ENCODE data around the gene KCNJ6. TPM values are rescaled to one million over a fixed set of nuclear protein-coding genes. Genes with fewer than 3 reads are reported as not detected.

KCNJ6 gene
- total and polyA plus RNA-seq, 2 of the 8 experiments (the other 6 are each of a cell fraction or from before 2014, with no cell fraction given): 0.51 to 1.2 TPM

DNA sequence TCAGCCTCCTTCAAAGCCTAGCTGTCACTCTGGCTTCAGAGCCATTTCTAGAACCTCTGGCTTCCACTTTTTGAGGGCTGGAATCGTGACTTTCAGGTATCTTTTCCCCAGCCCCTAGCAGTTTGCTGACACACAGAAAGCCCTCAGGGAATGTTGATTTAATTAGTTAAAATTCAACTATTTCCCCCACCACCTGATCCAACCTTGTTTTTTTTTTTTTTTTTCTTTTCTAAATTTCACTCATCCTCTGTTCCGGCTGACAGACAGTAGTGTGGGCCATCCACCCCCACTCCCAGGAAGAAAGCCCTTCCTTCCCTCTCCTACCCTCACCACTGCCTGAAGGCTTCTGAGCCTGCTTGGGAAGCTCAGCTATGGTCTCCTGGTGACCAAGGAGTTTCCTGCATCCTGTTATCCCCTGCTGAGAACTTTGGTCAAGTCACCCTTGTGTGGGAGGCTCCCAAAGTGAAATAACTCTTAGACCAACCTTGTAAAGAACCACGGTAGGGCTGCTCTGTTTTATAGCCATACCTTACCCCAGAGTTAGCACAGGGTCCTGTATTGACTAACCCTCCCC lies 29.4 kb downstream of the KCNJ6 start (continued):
- TF ChIP-seq, protein P1, sequence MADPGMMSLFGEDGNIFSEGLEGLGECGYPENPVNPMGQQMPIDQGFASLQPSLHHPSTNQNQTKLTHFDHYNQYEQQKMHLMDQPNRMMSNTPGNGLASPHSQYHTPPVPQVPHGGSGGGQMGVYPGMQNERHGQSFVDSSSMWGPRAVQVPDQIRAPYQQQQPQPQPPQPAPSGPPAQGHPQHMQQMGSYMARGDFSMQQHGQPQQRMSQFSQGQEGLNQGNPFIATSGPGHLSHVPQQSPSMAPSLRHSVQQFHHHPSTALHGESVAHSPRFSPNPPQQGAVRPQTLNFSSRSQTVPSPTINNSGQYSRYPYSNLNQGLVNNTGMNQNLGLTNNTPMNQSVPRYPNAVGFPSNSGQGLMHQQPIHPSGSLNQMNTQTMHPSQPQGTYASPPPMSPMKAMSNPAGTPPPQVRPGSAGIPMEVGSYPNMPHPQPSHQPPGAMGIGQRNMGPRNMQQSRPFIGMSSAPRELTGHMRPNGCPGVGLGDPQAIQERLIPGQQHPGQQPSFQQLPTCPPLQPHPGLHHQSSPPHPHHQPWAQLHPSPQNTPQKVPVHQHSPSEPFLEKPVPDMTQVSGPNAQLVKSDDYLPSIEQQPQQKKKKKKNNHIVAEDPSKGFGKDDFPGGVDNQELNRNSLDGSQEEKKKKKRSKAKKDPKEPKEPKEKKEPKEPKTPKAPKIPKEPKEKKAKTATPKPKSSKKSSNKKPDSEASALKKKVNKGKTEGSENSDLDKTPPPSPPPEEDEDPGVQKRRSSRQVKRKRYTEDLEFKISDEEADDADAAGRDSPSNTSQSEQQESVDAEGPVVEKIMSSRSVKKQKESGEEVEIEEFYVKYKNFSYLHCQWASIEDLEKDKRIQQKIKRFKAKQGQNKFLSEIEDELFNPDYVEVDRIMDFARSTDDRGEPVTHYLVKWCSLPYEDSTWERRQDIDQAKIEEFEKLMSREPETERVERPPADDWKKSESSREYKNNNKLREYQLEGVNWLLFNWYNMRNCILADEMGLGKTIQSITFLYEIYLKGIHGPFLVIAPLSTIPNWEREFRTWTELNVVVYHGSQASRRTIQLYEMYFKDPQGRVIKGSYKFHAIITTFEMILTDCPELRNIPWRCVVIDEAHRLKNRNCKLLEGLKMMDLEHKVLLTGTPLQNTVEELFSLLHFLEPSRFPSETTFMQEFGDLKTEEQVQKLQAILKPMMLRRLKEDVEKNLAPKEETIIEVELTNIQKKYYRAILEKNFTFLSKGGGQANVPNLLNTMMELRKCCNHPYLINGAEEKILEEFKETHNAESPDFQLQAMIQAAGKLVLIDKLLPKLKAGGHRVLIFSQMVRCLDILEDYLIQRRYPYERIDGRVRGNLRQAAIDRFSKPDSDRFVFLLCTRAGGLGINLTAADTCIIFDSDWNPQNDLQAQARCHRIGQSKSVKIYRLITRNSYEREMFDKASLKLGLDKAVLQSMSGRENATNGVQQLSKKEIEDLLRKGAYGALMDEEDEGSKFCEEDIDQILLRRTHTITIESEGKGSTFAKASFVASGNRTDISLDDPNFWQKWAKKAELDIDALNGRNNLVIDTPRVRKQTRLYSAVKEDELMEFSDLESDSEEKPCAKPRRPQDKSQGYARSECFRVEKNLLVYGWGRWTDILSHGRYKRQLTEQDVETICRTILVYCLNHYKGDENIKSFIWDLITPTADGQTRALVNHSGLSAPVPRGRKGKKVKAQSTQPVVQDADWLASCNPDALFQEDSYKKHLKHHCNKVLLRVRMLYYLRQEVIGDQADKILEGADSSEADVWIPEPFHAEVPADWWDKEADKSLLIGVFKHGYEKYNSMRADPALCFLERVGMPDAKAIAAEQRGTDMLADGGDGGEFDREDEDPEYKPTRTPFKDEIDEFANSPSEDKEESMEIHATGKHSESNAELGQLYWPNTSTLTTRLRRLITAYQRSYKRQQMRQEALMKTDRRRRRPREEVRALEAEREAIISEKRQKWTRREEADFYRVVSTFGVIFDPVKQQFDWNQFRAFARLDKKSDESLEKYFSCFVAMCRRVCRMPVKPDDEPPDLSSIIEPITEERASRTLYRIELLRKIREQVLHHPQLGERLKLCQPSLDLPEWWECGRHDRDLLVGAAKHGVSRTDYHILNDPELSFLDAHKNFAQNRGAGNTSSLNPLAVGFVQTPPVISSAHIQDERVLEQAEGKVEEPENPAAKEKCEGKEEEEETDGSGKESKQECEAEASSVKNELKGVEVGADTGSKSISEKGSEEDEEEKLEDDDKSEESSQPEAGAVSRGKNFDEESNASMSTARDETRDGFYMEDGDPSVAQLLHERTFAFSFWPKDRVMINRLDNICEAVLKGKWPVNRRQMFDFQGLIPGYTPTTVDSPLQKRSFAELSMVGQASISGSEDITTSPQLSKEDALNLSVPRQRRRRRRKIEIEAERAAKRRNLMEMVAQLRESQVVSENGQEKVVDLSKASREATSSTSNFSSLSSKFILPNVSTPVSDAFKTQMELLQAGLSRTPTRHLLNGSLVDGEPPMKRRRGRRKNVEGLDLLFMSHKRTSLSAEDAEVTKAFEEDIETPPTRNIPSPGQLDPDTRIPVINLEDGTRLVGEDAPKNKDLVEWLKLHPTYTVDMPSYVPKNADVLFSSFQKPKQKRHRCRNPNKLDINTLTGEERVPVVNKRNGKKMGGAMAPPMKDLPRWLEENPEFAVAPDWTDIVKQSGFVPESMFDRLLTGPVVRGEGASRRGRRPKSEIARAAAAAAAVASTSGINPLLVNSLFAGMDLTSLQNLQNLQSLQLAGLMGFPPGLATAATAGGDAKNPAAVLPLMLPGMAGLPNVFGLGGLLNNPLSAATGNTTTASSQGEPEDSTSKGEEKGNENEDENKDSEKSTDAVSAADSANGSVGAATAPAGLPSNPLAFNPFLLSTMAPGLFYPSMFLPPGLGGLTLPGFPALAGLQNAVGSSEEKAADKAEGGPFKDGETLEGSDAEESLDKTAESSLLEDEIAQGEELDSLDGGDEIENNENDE (IDR thresholded peaks at IDR 0.05; ENCODE audit: insufficient replicate concordance, low read length): no peak
- TF ChIP-seq, protein P2, sequence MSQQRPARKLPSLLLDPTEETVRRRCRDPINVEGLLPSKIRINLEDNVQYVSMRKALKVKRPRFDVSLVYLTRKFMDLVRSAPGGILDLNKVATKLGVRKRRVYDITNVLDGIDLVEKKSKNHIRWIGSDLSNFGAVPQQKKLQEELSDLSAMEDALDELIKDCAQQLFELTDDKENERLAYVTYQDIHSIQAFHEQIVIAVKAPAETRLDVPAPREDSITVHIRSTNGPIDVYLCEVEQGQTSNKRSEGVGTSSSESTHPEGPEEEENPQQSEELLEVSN (IDR thresholded peaks at IDR 0.05): no peak
- TF ChIP-seq EZH2 (IDR thresholded peaks at IDR 0.05; ENCODE audit: low read depth, low read length, severe bottlenecking) (no peak), RFX5 (IDR thresholded peaks at IDR 0.05; ENCODE audit: borderline replicate concordance, low read depth, low read length) (no peak), CHD2 (IDR thresholded peaks at IDR 0.05; ENCODE audit: low read length) (no peak), BACH1 (IDR thresholded peaks at IDR 0.05; ENCODE audit: low read length) (no peak), CTBP2 (IDR thresholded peaks at IDR 0.05; ENCODE audit: borderline replicate concordance, insufficient read depth, insufficient read length, low read length) (no peak), SAP30 (IDR thresholded peaks at IDR 0.05; ENCODE audit: insufficient read depth, insufficient replicate concordance, low read length) (no peak), JUND (IDR thresholded peaks at IDR 0.05; ENCODE audit: low read length) (no peak), POU5F1 (IDR thresholded peaks at IDR 0.05; ENCODE audit: low read depth, low read length) (no peak)
